MCF 10A (cell line): Measurements from ENCODE around the gene BTBD2. TPM values are rescaled to one million over a fixed set of nuclear protein-coding genes. Genes with fewer than 3 reads are reported as not detected.

Experiments used
- BruUV-seq: library from RNA; stranded (reverse); fragments of 400-500 nt; replicated peaks from 2 replicates; lab custom pipeline; 2021; lab: Mats Ljungman, UMichigan
- CTCF ChIA-PET: fragments of 300-600 bp; sonication (Branson Sonifier 250); formaldehyde crosslinking; extraction: SDS; loops from one replicate; lab custom pipeline; 2021; ENCODE audit warnings: antibody characterized with exemption, inconsistent platforms; lab: Yijun Ruan, JAX
- POLR2A ChIA-PET: fragments of 300-600, 350-650 bp; sonication (Branson Sonifier 250); formaldehyde crosslinking; extraction: SDS; loops from one replicate; lab custom pipeline; 2020; ENCODE audit warnings: antibody characterized with exemption, inconsistent platforms; lab: Yijun Ruan, JAX
- DNase-seq: peaks from one replicate; pipeline ENCODE4 v3.0.0-alpha.2; 2018; ENCODE audit not compliant: unreplicated experiment
- H3K27ac Mint-ChIP-seq: one replicate; pipeline ENCODE4 v1.8.0; 2022; ENCODE audit warnings: mild to moderate bottlenecking, low read depth, mixed read lengths; ENCODE audit not compliant: unreplicated experiment
- H3K27me3 Mint-ChIP-seq: one replicate; pipeline ENCODE4 v1.8.0; 2022; ENCODE audit warnings: mixed read lengths; ENCODE audit not compliant: insufficient read depth, unreplicated experiment
- H3K36me3 Mint-ChIP-seq: one replicate; pipeline ENCODE4 v1.8.0; 2022; ENCODE audit warnings: mild to moderate bottlenecking, moderate library complexity, mixed read lengths; ENCODE audit not compliant: insufficient read depth, unreplicated experiment
- H3K4me1 Mint-ChIP-seq: one replicate; pipeline ENCODE4 v1.8.0; 2022; ENCODE audit warnings: mixed read lengths; ENCODE audit not compliant: insufficient read depth, unreplicated experiment
- H3K4me3 Mint-ChIP-seq: one replicate; pipeline ENCODE4 v1.8.0; 2022; ENCODE audit warnings: mild to moderate bottlenecking, moderate library complexity, mixed read lengths; ENCODE audit not compliant: unreplicated experiment
- H3K9me3 Mint-ChIP-seq: one replicate; pipeline ENCODE4 v1.8.0; 2022; ENCODE audit warnings: mixed read lengths; ENCODE audit not compliant: unreplicated experiment
- intact Hi-C: fragments of 100-400 bp; cut with micrococcal nuclease; formaldehyde crosslinking; loops from 2 replicates; pipeline ENCODE4 v1.14.1; 2022
- total RNA-seq: library from RNA; stranded (reverse); gene quantifications from 2 replicates; pipeline ENCODE4 v1.2.3, GENCODE V29; 2022
- TF ChIP-seq, protein P1 (sequence below): fragments of 200-600 bp; IDR thresholded peaks from one replicate; pipeline ENCODE4 v1.8.0; 2022; ENCODE audit warnings: antibody characterized with exemption, mild to moderate bottlenecking; ENCODE audit not compliant: unreplicated experiment

BTBD2 gene
- total RNA-seq, 1 experiment from 2014 or later, result 53.1 TPM

DNA sequence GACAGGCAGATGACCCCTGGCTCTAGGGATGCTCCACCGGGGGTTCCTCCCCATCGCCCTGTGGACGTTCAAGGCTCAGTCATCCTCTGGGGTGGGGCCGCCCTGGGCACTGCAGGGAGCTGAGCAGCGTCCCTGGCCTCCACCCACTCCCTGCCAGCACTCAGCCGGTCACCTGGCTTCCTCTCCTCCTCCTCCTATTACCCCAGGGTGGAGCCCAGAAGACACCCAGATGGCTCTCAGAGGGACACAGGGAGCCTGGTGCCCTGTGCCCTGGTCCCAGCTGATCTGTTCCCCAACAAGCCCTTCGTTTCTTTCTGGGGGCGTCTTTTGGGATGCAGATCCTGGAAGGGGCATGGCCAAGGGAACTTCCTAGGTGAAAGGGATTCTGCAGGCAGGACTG, 39.2 kb upstream of the BTBD2 start:
- peaks cover 12% of the 10 kb centered on the region for H3K4me1 Mint-ChIP-seq
- DNase-seq, result peak; percentile 56
- peak overlapping the region; percentile 91 for H3K27ac Mint-ChIP-seq
- TF ChIP-seq, protein P1, sequence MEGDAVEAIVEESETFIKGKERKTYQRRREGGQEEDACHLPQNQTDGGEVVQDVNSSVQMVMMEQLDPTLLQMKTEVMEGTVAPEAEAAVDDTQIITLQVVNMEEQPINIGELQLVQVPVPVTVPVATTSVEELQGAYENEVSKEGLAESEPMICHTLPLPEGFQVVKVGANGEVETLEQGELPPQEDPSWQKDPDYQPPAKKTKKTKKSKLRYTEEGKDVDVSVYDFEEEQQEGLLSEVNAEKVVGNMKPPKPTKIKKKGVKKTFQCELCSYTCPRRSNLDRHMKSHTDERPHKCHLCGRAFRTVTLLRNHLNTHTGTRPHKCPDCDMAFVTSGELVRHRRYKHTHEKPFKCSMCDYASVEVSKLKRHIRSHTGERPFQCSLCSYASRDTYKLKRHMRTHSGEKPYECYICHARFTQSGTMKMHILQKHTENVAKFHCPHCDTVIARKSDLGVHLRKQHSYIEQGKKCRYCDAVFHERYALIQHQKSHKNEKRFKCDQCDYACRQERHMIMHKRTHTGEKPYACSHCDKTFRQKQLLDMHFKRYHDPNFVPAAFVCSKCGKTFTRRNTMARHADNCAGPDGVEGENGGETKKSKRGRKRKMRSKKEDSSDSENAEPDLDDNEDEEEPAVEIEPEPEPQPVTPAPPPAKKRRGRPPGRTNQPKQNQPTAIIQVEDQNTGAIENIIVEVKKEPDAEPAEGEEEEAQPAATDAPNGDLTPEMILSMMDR, result no peak
- ChIA-PET CTCF (interaction anchor here (1.2 kb wide), 1 partner anchor 35 kb away, joined by 5 read pairs; no protein-coding TSS in a partner anchor), POLR2A (interaction anchor here (0.7 to 4.5 kb wide), 3 partner anchors 13 to 281 kb away, joined by 3 to 27 read pairs (median 3); no protein-coding TSS in a partner anchor)
- no TSS peak for BruUV-seq
- H3K9me3 Mint-ChIP-seq, result no peaks in the 10 kb centered on the region
- peaks cover 17% of the 10 kb centered on the region for H3K36me3 Mint-ChIP-seq
- intact Hi-C loops, result no loop called here
- peak overlapping the region; percentile 19 for H3K4me3 Mint-ChIP-seq
- no peaks in the 10 kb centered on the region for H3K27me3 Mint-ChIP-seq

- Mint-ChIP-seq H3K9me3 (no peaks in the 10 kb centered on the region), H3K27me3 (no peaks in the 10 kb centered on the region), H3K27ac (peak overlapping the region; percentile 91), H3K36me3 (peaks cover 21% of the 10 kb centered on the region), H3K4me3 (no peak overlapping the region), H3K4me1 (peaks cover 14% of the 10 kb centered on the region)
- DNase-seq, result peak; percentile 85
- POLR2A ChIA-PET, result interaction anchor here (3.0 to 4.5 kb wide), 2 partner anchors 12 to 22 kb away, joined by 27 read pairs; no protein-coding TSS in a partner anchor
- CTCF ChIA-PET, result interaction anchor here (1.2 kb wide), 1 partner anchor 35 kb away, joined by 5 read pairs; no protein-coding TSS in a partner anchor
- BruUV-seq, result no TSS peak
- TF ChIP-seq, protein P1, result no peak
- intact Hi-C loops, result no loop called here
These were observed 38.3 kb upstream of the BTBD2 start for GRCh38 chr19:2053601-2054389.

DNA sequence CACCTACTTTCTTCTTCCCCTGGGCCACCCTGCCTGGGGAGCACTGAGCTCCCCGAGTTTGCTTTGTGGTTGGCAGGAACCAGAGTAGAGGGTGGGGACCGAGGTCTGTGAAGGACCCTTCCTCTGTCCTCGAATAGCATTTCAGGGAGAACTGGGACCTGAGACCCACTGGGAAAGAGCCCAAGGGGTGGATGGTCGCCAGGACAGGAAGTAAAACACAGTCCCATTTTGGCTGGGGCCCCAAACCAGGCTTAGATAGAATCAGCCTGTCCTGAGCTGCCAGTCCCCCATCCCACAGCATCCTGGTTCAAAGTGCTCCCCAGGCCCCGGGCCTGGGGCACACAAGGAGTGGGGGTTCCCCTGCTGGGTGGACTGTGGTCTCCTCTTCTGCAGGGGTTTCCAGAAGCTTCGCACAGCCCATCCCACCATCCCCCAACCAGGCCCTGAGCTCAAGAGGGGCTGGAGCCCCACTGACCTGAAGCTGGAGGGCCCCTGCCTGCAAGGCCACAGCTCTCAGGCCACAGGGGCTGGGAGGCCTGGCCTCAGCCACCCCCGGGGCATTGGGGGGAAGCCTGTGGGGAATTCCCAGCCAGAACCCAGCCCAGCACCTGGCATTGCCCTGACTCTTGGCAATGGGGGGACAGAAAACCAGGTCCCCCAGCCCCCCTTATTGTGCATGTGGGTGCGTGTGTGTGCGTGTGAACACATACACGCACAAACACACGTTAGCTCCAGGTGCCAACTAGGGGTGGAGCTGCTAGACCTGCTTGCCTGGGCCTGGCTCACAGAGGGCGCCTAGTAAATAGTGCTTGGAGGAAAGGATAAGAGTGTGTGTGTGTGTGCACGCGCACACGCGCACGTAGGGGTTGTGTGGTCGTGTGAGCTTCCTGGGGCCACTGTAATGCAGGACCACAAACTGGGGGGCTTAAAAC, 36.5 kb upstream of the BTBD2 start:
- no TSS peak for BruUV-seq
- peak overlapping the region; percentile 92 for H3K4me3 Mint-ChIP-seq
- TF ChIP-seq, protein P1, result no peak
- intact Hi-C loops, result no loop called here
- H3K4me1 Mint-ChIP-seq, result peaks cover 22% of the 10 kb centered on the region
- CTCF ChIA-PET, result interaction anchor here (0.6 to 0.9 kb wide), 4 partner anchors 32 to 1468 kb away, joined by 3 to 5 read pairs (median 3); no protein-coding TSS in a partner anchor
- H3K27ac Mint-ChIP-seq, result peak overlapping the region; percentile 81
- H3K9me3 Mint-ChIP-seq, result no peaks in the 10 kb centered on the region
- H3K36me3 Mint-ChIP-seq, result peaks cover 25% of the 10 kb centered on the region
- no peak for DNase-seq
- no peaks in the 10 kb centered on the region for H3K27me3 Mint-ChIP-seq
- POLR2A ChIA-PET, result interaction anchor here (0.8 to 4.5 kb wide), 10 partner anchors 9 to 196 kb away, joined by 3 to 27 read pairs (median 4); no protein-coding TSS in a partner anchor
